ENCODE measurements around the gene UFSP1.
"Not testable (repeated sequence)": the region's sequence is repeated elsewhere in the genome, so short reads cannot be mapped to it uniquely, and the experiment has no call there.

UFSP1 gene

GRCh38 chr7:100888988-100889750, at the start of gene UFSP1:
TSS of gene UFSP1 (minus strand) at chr7:100889715. CDS start at chr7:100889271, 444 bp downstream.
- no peak for DNase-seq (ENCODE audit: low read depth, low spot score)

GRCh38 chr7:100936167-100936566, 46.7 kb upstream of the UFSP1 start:
- DNase-seq (ENCODE audit: low read depth, low spot score) = not testable (repeated sequence)

GRCh38 chr7:100935381-100935780, 45.9 kb upstream of the UFSP1 start:
- not testable (repeated sequence) for DNase-seq (ENCODE audit: low read depth, low spot score)

GRCh38 chr7:100933734-100934133, 44.2 kb upstream of the UFSP1 start:
- no peak for DNase-seq (ENCODE audit: low read depth, low spot score)

- no peak for DNase-seq (ENCODE audit: low read depth, low spot score)
Observed at GRCh38 chr7:100929808-100930174, 40.3 kb upstream of the UFSP1 start.

- not testable (repeated sequence) for DNase-seq (ENCODE audit: low read depth, low spot score)
Observed at GRCh38 chr7:100923616-100924015, 34.1 kb upstream of the UFSP1 start.

- DNase-seq (ENCODE audit: low read depth, low spot score) = no peak
Observed at GRCh38 chr7:100921039-100921438, 31.5 kb upstream of the UFSP1 start.

GRCh38 chr7:100919779-100920437, 30.4 kb upstream of the UFSP1 start:
- not testable (repeated sequence) for DNase-seq (ENCODE audit: low read depth, low spot score)

GRCh38 chr7:100919335-100919734, 29.8 kb upstream of the UFSP1 start:
- not testable (repeated sequence) for DNase-seq (ENCODE audit: low read depth, low spot score)

GRCh38 chr7:100914879-100915447, 25.4 kb upstream of the UFSP1 start:
- DNase-seq (ENCODE audit: low read depth, low spot score) = no peak

GRCh38 chr7:100914208-100914878, 24.8 kb upstream of the UFSP1 start:
- DNase-seq (ENCODE audit: low read depth, low spot score) = no peak

GRCh38 chr7:100911484-100911883, 22.0 kb upstream of the UFSP1 start:
- DNase-seq (ENCODE audit: low read depth, low spot score) = no peak

- not testable (repeated sequence) for DNase-seq (ENCODE audit: low read depth, low spot score)
Observed at GRCh38 chr7:100910443-100910842, 20.9 kb upstream of the UFSP1 start.

- no peak for DNase-seq (ENCODE audit: low read depth, low spot score)
Observed at GRCh38 chr7:100908512-100908911, 19.0 kb upstream of the UFSP1 start.

- no peak for DNase-seq (ENCODE audit: low read depth, low spot score)
Observed at GRCh38 chr7:100902638-100903037, 13.1 kb upstream of the UFSP1 start.

- no peak for DNase-seq (ENCODE audit: low read depth, low spot score)
Observed at GRCh38 chr7:100901921-100902332, 12.4 kb upstream of the UFSP1 start.

- DNase-seq (ENCODE audit: low read depth, low spot score) = no peak
Observed at GRCh38 chr7:100900978-100901377, 11.5 kb upstream of the UFSP1 start.

GRCh38 chr7:100899432-100899831, 9.9 kb upstream of the UFSP1 start:
- no peak for DNase-seq (ENCODE audit: low read depth, low spot score)

GRCh38 chr7:100897772-100898454, 8.4 kb upstream of the UFSP1 start:
- no peak for DNase-seq (ENCODE audit: low read depth, low spot score)

- no peak for DNase-seq (ENCODE audit: low read depth, low spot score)
Observed at GRCh38 chr7:100896732-100897608, 7.5 kb upstream of the UFSP1 start.

All from brain pericyte (primary cell).